Endodermal cell (in vitro differentiated cells): ENCODE data around the gene MTUS2. TPM values are rescaled to one million over a fixed set of nuclear protein-coding genes. Genes with fewer than 3 reads are reported as not detected.

Experiments used
- DNase-seq: peaks from one replicate; pipeline ENCODE4 v3.0.0-alpha.2; 2017
- H3K27ac ChIP-seq: 2 replicates; pipeline ENCODE4 v1.5.1; 2013; ENCODE audit warnings: mild to moderate bottlenecking, low read depth, low read length, moderate library complexity
- H3K27me3 ChIP-seq: 2 replicates; pipeline ENCODE4 v1.6.1; 2013; ENCODE audit warnings: mild to moderate bottlenecking, low read length, moderate library complexity; ENCODE audit not compliant: insufficient read depth, control insufficient read depth, poor library complexity, severe bottlenecking
- H3K36me3 ChIP-seq: 2 replicates; pipeline ENCODE4 v1.7.0; 2013; ENCODE audit warnings: mild to moderate bottlenecking, low read length, moderate library complexity; ENCODE audit not compliant: control insufficient read depth, insufficient read depth
- H3K4me1 ChIP-seq: one replicate; pipeline ENCODE4 v1.7.0; 2013; ENCODE audit warnings: low read length; ENCODE audit not compliant: control insufficient read depth, insufficient read depth
- H3K4me3 ChIP-seq: 2 replicates; pipeline ENCODE4 v1.5.1; 2013; ENCODE audit warnings: mild to moderate bottlenecking, low read length, moderate library complexity
- H3K9ac ChIP-seq: 2 replicates; pipeline ENCODE4 v1.6.1; 2013; ENCODE audit warnings: mild to moderate bottlenecking, low read length, moderate library complexity; ENCODE audit not compliant: poor library complexity, severe bottlenecking; ENCODE audit errors: extremely low read depth
- H3K9me3 ChIP-seq: 2 replicates; pipeline ENCODE4 v1.6.1; 2013; ENCODE audit warnings: mild to moderate bottlenecking, low read length, moderate library complexity; ENCODE audit not compliant: control insufficient read depth
- H3K27ac Mint-ChIP-seq: 2 replicates; pipeline ENCODE4 v1.8.0; 2020; ENCODE audit warnings: mixed read lengths
- H3K27me3 Mint-ChIP-seq: 2 replicates; pipeline ENCODE4 v1.8.0; 2021; ENCODE audit warnings: mild to moderate bottlenecking, mixed read lengths; ENCODE audit not compliant: insufficient read depth
- H3K36me3 Mint-ChIP-seq: 2 replicates; pipeline ENCODE4 v1.8.0; 2020; ENCODE audit warnings: low read depth, mixed read lengths
- H3K4me1 Mint-ChIP-seq: 2 replicates; pipeline ENCODE4 v1.8.0; 2020; ENCODE audit warnings: mixed read lengths
- H3K4me3 Mint-ChIP-seq: 2 replicates; pipeline ENCODE4 v1.8.0; 2020; ENCODE audit warnings: mild to moderate bottlenecking, moderate library complexity, mixed read lengths
- H3K9me3 Mint-ChIP-seq: 2 replicates; pipeline ENCODE4 v1.8.0; 2020; ENCODE audit warnings: mild to moderate bottlenecking, mixed read lengths
- CTCF ChIP-seq: fragments of 200-600 bp; sonication (generic); conservative IDR thresholded peaks from 2 replicates; pipeline ENCODE4 v1.5.0; 2021; ENCODE audit warnings: antibody characterized with exemption, mild to moderate bottlenecking
- WGBS, 2 experiments: methylation state at CpG; one replicate each; pipeline versions ENCODE4 v1.1.5 to v1.1.7; 2013; ENCODE audit warnings: missing lambda C conversion rate in 2 of 2, mixed read lengths in 1 of 2; ENCODE audit not compliant: insufficient coverage in 1 of 2, insufficient read length in 1 of 2; 5-methylcytosine and 5-hydroxymethylcytosine counted together
- total RNA-seq, 2 donors: library from RNA; stranded (reverse); fragmentation: NEBNext Ultra II Directional in 1 of 2; extraction: Animal tissue kit (Norgen Biotek cat#: 25700) in 1 of 2; gene quantifications; 2 replicates in 1 of 2; 3 replicates in 1 of 2; pipeline ENCODE4 v1.2.1, GENCODE V29; 2021

MTUS2 gene
- total RNA-seq, 2 donors from 2014 or later = 1.2 to 1.3 TPM

DNA sequence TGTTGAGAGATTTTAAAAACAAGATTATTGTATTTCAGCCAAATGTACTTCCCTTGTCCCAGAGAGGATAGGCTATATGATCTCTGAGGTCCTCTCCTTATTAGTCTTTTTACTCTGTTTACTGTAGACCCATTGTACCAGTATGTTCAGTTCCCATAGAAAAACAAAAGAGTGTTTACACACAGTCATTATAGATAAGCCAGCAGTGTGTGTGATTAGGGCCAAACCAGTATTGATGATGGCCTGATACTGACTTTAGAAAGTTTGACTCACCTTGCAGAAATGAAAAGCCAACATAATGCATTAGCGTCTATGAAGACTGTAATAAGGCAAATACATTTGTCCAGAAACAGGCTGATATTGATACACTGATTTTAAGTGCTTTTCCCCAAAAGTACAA is 6.2 kb downstream of the MTUS2 start:
- H3K36me3 Mint-ChIP-seq = peaks cover 3% of the 10 kb centered on the region
- Histone ChIP-seq H3K36me3 (no peaks in the 10 kb centered on the region), H3K27ac (no peak overlapping the region), H3K9ac (no peak overlapping the region), H3K27me3 (peaks cover 17% of the 10 kb centered on the region), H3K4me1 (no peaks in the 10 kb centered on the region), H3K4me3 (no peak overlapping the region), H3K9me3 (peaks cover 56% of the 10 kb centered on the region)
- no peaks in the 10 kb centered on the region for H3K4me1 Mint-ChIP-seq
- no peak for TF ChIP-seq CTCF
- H3K27me3 Mint-ChIP-seq = peaks cover 47% of the 10 kb centered on the region
- H3K9me3 Mint-ChIP-seq = peaks cover 46% of the 10 kb centered on the region
- no peak overlapping the region for H3K27ac Mint-ChIP-seq
- H3K4me3 Mint-ChIP-seq = no peak overlapping the region
- DNase-seq = no peak
- WGBS, 2 experiments = 60 to 74% methylated on average over 1 of the region's 1 CpG

DNA sequence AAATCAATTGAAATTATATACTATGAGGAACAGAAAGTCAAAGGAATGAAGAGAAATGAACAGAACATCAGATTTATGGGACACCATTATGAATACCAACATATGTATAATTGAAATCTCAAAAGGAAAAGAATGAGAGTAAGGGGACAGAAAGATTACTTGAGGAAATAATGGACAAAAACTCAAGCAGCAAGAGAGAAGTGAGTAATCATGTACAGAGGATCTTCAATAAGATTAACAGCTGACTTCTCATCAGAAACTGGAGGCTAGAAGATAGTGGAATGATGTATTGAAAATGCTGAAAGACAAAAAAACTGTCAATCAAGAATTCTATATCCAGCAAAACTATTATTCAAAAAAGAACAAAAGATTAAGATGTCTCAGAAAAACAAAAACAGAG is 10.4 kb downstream of the MTUS2 start:
- peaks cover 54% of the 10 kb centered on the region for H3K9me3 Mint-ChIP-seq
- peaks cover 3% of the 10 kb centered on the region for H3K36me3 Mint-ChIP-seq
- H3K9me3 ChIP-seq = peaks cover 56% of the 10 kb centered on the region
- TF ChIP-seq CTCF = no peak
- H3K9ac ChIP-seq = no peak overlapping the region
- H3K4me1 ChIP-seq = no peaks in the 10 kb centered on the region
- H3K4me3 ChIP-seq = no peak overlapping the region
- H3K4me1 Mint-ChIP-seq = no peaks in the 10 kb centered on the region
- DNase-seq = no peak
- peaks cover 7% of the 10 kb centered on the region for H3K27me3 Mint-ChIP-seq
- no peaks in the 10 kb centered on the region for H3K27me3 ChIP-seq
- H3K27ac ChIP-seq = no peak overlapping the region
- no peak overlapping the region for H3K4me3 Mint-ChIP-seq
- H3K36me3 ChIP-seq = no peaks in the 10 kb centered on the region
- H3K27ac Mint-ChIP-seq = no peak overlapping the region

DNA sequence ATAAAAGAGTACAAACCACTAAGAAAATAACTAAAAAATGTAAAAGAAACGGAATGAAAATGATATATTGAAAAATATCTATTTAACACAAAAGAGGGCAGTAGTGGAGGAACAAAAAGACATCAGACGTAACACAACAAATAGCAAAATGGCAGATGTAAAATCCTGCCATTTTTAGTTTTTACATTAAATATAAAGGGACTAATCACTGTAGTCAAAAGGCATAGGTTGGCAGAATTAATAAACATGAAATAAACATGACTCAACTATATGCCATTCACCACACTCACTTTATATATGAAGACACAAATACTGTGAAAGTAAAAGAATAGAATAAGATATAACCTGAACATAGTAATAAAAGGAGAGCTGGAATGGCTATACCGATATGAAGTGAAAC is 11.0 kb downstream of the MTUS2 start:
- H3K4me3 ChIP-seq = no peak overlapping the region
- WGBS, 2 experiments = 63 to 81% methylated on average over 1 to 2 of the region's 3 CpGs
- peaks cover 54% of the 10 kb centered on the region for H3K9me3 Mint-ChIP-seq

More for the DNA sequence above, 11.0 kb downstream of the MTUS2 start:
- no peak for TF ChIP-seq CTCF
- Histone ChIP-seq H3K27ac (no peak overlapping the region), H3K4me1 (no peaks in the 10 kb centered on the region), H3K36me3 (no peaks in the 10 kb centered on the region), H3K9me3 (peaks cover 56% of the 10 kb centered on the region), H3K27me3 (no peaks in the 10 kb centered on the region), H3K9ac (no peak overlapping the region)
- H3K36me3 Mint-ChIP-seq = peaks cover 3% of the 10 kb centered on the region
- H3K27ac Mint-ChIP-seq = no peak overlapping the region
- H3K4me3 Mint-ChIP-seq = no peak overlapping the region
- no peaks in the 10 kb centered on the region for H3K4me1 Mint-ChIP-seq
- peaks cover 4% of the 10 kb centered on the region for H3K27me3 Mint-ChIP-seq
- DNase-seq = no peak
